Measurements from ENCODE around the gene MYO3B.

Gene MYO3B

GRCh38 chr2:170488807-170489206, 310.9 kb downstream of the MYO3B start:
- DNase-seq = peak; percentile 58

GRCh38 chr2:170492010-170492409, 314.1 kb downstream of the MYO3B start:
- DNase-seq = no peak

- DNase-seq = no peak
Measured at GRCh38 chr2:170493426-170494097, 315.6 kb downstream of the MYO3B start.

- no peak for DNase-seq
Measured at GRCh38 chr2:170495896-170496295, 317.9 kb downstream of the MYO3B start.

GRCh38 chr2:170498619-170499018, 320.7 kb downstream of the MYO3B start:
- DNase-seq = peak; percentile 89

- no peak for DNase-seq
Measured at GRCh38 chr2:170500104-170500503, 322.2 kb downstream of the MYO3B start.

GRCh38 chr2:170500770-170501169, 322.8 kb downstream of the MYO3B start:
- DNase-seq = no peak

GRCh38 chr2:170501421-170502043, 323.6 kb downstream of the MYO3B start:
- DNase-seq = no peak

GRCh38 chr2:170502361-170503130, 324.6 kb downstream of the MYO3B start:
- no peak for DNase-seq

GRCh38 chr2:170503563-170503962, 325.6 kb downstream of the MYO3B start:
- DNase-seq = no peak

GRCh38 chr2:170503971-170504809, 326.2 kb downstream of the MYO3B start:
- no peak for DNase-seq

- DNase-seq = no peak
Measured at GRCh38 chr2:170504810-170505145, 326.8 kb downstream of the MYO3B start.

GRCh38 chr2:170505631-170506275, 327.8 kb downstream of the MYO3B start:
- DNase-seq = peak; percentile 37

- DNase-seq = no peak
Measured at GRCh38 chr2:170509452-170510193, 331.7 kb downstream of the MYO3B start.

GRCh38 chr2:170512266-170512665, 334.3 kb downstream of the MYO3B start:
- no peak for DNase-seq

- no peak for DNase-seq
Measured at GRCh38 chr2:170514140-170514539, 336.2 kb downstream of the MYO3B start.

- DNase-seq = no peak
Measured at GRCh38 chr2:170517538-170517937, 339.6 kb downstream of the MYO3B start.

GRCh38 chr2:170518911-170519310, 341.0 kb downstream of the MYO3B start:
- no peak for DNase-seq

- no peak for DNase-seq
Measured at GRCh38 chr2:170521299-170521698, 343.4 kb downstream of the MYO3B start.

- no peak for DNase-seq
Measured at GRCh38 chr2:170523506-170523905, 345.6 kb downstream of the MYO3B start.

- no peak for DNase-seq
Measured at GRCh38 chr2:170524828-170525565, 347.1 kb downstream of the MYO3B start.

Measured in NCI-H510A treated with DMSO at 0.1 percent for 48 hours (cell line).